IMR-90 (cell line): ENCODE results near the gene KIF21A. TPM values are rescaled to one million over a fixed set of nuclear protein-coding genes. Genes with fewer than 3 reads are reported as not detected.

ENCODE experiments used
- ATAC-seq: fragments of 200-7000 bp; cut with Tn5 transposase; 2 replicates; pipeline ENCODE4 v1.9.1; 2020; ENCODE audit warnings: low read depth, mild to moderate bottlenecking, moderate library complexity
- BruUV-seq: library from RNA; stranded (reverse); fragments of 400-500 nt; replicated peaks from 2 replicates; lab custom pipeline; 2021; lab: Mats Ljungman, UMichigan
- CTCF ChIA-PET: fragments of 300-600 bp; formaldehyde crosslinking; extraction: SDS; loops from one replicate; lab custom pipeline; 2021; ENCODE audit warnings: antibody characterized with exemption; lab: Yijun Ruan, JAX
- POLR2A ChIA-PET: fragments of 300-600 bp; sonication (Branson Sonifier 250); formaldehyde crosslinking; loops from one replicate; lab custom pipeline; 2022; ENCODE audit warnings: antibody characterized with exemption; ENCODE audit not compliant: unreplicated experiment; lab: Charles Lee
- DNase-seq: peaks from one replicate; pipeline ENCODE4 v3.0.0; 2013
- H2AFZ ChIP-seq: replicated peaks from 2 replicates; pipeline ENCODE3; 2013; ENCODE audit warnings: low read length, mild to moderate bottlenecking; ENCODE audit not compliant: poor library complexity
- H2AK5ac ChIP-seq: 2 replicates; pipeline ENCODE4 v1.6.1; 2013; ENCODE audit warnings: low read depth, low read length, inconsistent platforms
- H2AK9ac ChIP-seq: replicated peaks from 2 replicates; pipeline ENCODE3; 2013; ENCODE audit warnings: mild to moderate bottlenecking, low read depth, low read length, moderate library complexity; ENCODE audit not compliant: poor library complexity
- H2BK120ac ChIP-seq: 2 replicates; pipeline ENCODE4 v1.6.1; 2013; ENCODE audit warnings: low read depth, low read length, inconsistent platforms
- H2BK15ac ChIP-seq: 3 replicates; pipeline ENCODE4 v1.6.1; 2013; ENCODE audit warnings: low read depth, low read length, inconsistent platforms
- H2BK20ac ChIP-seq: 2 replicates; pipeline ENCODE4 v1.6.1; 2013; ENCODE audit warnings: low read depth, mild to moderate bottlenecking, inconsistent platforms, low read length, moderate library complexity
- H2BK5ac ChIP-seq: 2 replicates; pipeline ENCODE4 v1.6.1; 2013; ENCODE audit warnings: mild to moderate bottlenecking, low read depth, low read length, inconsistent platforms; ENCODE audit not compliant: poor library complexity, severe bottlenecking
- H3K14ac ChIP-seq: replicated peaks from 2 replicates; pipeline ENCODE4 v1.6.1; 2013; ENCODE audit warnings: low read depth, low read length, inconsistent platforms
- H3K18ac ChIP-seq: 2 replicates; pipeline ENCODE4 v1.6.1; 2013; ENCODE audit warnings: low read depth, low read length, control low read depth
- H3K23ac ChIP-seq: 2 replicates; pipeline ENCODE4 v1.6.1; 2013; ENCODE audit warnings: low read depth, low read length, inconsistent platforms
- H3K27ac ChIP-seq: 2 replicates; pipeline ENCODE4 v1.5.1; 2013; ENCODE audit warnings: mild to moderate bottlenecking, control low read depth, low read length; ENCODE audit not compliant: insufficient read depth
- H3K27me3 ChIP-seq: 2 replicates; pipeline ENCODE4 v1.6.1; 2013; ENCODE audit warnings: low read length; ENCODE audit not compliant: control insufficient read depth, insufficient read depth
- H3K36me3 ChIP-seq: 2 replicates; pipeline ENCODE4 v1.6.1; 2013; ENCODE audit warnings: low read length, mixed read lengths; ENCODE audit not compliant: control insufficient read depth, insufficient read depth
- H3K4ac ChIP-seq: 2 replicates; pipeline ENCODE4 v1.6.1; 2013; ENCODE audit warnings: low read depth, low read length, inconsistent platforms
- H3K4me1 ChIP-seq: 2 replicates; pipeline ENCODE4 v1.6.1; 2013; ENCODE audit warnings: low read length, mixed read lengths; ENCODE audit not compliant: control insufficient read depth, insufficient read depth
- H3K4me2 ChIP-seq: 2 replicates; pipeline ENCODE4 v1.6.1; 2013; ENCODE audit warnings: low read depth, mild to moderate bottlenecking, control low read depth, low read length, moderate library complexity
- H3K4me3 ChIP-seq: 2 replicates; pipeline ENCODE4 v1.5.1; 2013; ENCODE audit warnings: low read depth, mild to moderate bottlenecking, control low read depth, low read length, moderate library complexity; ENCODE audit not compliant: insufficient read depth
- H3K56ac ChIP-seq: 2 replicates; pipeline ENCODE4 v1.6.1; 2013; ENCODE audit warnings: low read length, inconsistent platforms; ENCODE audit not compliant: insufficient read depth; ENCODE audit errors: extremely low read depth
- H3K79me1 ChIP-seq, 2 experiments: 2 replicates each; pipeline ENCODE4 v1.6.1; 2013; ENCODE audit warnings: low read length in 2 of 2, inconsistent platforms in 1 of 2, low read depth in 1 of 2
- H3K9ac ChIP-seq: 2 replicates; pipeline ENCODE4 v1.6.1; 2013; ENCODE audit warnings: low read depth, low read length, control low read depth
- H3K9me1 ChIP-seq: 2 replicates; pipeline ENCODE4 v1.6.1; 2013; ENCODE audit warnings: low read length, inconsistent platforms; ENCODE audit not compliant: insufficient read depth
- H3K9me3 ChIP-seq: 2 replicates; pipeline ENCODE4 v1.6.1; 2013; ENCODE audit warnings: low read length; ENCODE audit not compliant: control insufficient read depth, insufficient read depth
- H4K20me1 ChIP-seq: 2 replicates; pipeline ENCODE4 v1.6.1; 2013; ENCODE audit warnings: low read length, inconsistent platforms; ENCODE audit not compliant: insufficient read depth
- H4K5ac ChIP-seq: 2 replicates; pipeline ENCODE4 v1.6.1; 2013; ENCODE audit warnings: mild to moderate bottlenecking, low read depth, low read length, control low read depth
- H4K8ac ChIP-seq, 2 experiments: 2 replicates each; pipeline ENCODE4 v1.6.1; 2013; ENCODE audit warnings: low read depth in 2 of 2, low read length in 2 of 2, control low read depth in 1 of 2, inconsistent platforms in 1 of 2
- H4K91ac ChIP-seq: 2 replicates; pipeline ENCODE4 v1.6.1; 2013; ENCODE audit warnings: low read depth, low read length, inconsistent platforms; ENCODE audit not compliant: insufficient read depth
- BHLHE40 ChIP-seq: fragments of 150-350 bp; IDR thresholded peaks from 2 replicates; pipeline ENCODE4 v1.6.1; 2016; ENCODE audit warnings: mild to moderate bottlenecking, low read depth, low read length
- CHD1 ChIP-seq: IDR thresholded peaks from 2 replicates; pipeline ENCODE4 v1.6.1; 2012; ENCODE audit warnings: low read depth, low read length, improper control_type of control experiment
- ELK1 ChIP-seq: fragments of 150-350 bp; IDR thresholded peaks from 2 replicates; pipeline ENCODE4 v1.6.1; 2016; ENCODE audit warnings: low read depth, mild to moderate bottlenecking, low read length, moderate library complexity, borderline replicate concordance
- FOS ChIP-seq: fragments of 150-350 bp; IDR thresholded peaks from 2 replicates; pipeline ENCODE4 v1.6.1; 2016; ENCODE audit warnings: low read depth, low read length
- MXI1 ChIP-seq: IDR thresholded peaks from 2 replicates; pipeline ENCODE4 v1.6.1; 2012; ENCODE audit warnings: low read depth, mild to moderate bottlenecking, low read length, moderate library complexity, borderline replicate concordance
- NFE2L2 ChIP-seq: fragments of 150-350 bp; IDR thresholded peaks from 2 replicates; pipeline ENCODE4 v1.6.1; 2016; ENCODE audit warnings: low read depth, mild to moderate bottlenecking, low read length
- POLR2A ChIP-seq: IDR thresholded peaks from 2 replicates; pipeline ENCODE4 v1.6.1; 2012; ENCODE audit warnings: mild to moderate bottlenecking, low read depth, low read length
- RCOR1 ChIP-seq: IDR thresholded peaks from 2 replicates; pipeline ENCODE4 v1.6.1; 2012; ENCODE audit warnings: mild to moderate bottlenecking, low read length, improper control_type of control experiment; ENCODE audit not compliant: insufficient replicate concordance
- SMC3 ChIP-seq: fragments of 150-350 bp; IDR thresholded peaks from 2 replicates; pipeline ENCODE4 v1.6.1; 2016; ENCODE audit warnings: low read depth, mild to moderate bottlenecking, antibody characterized with exemption, low read length, moderate library complexity
- USF2 ChIP-seq: fragments of 150-350 bp; IDR thresholded peaks from 2 replicates; pipeline ENCODE4 v1.6.1; 2017; ENCODE audit warnings: mild to moderate bottlenecking, antibody characterized with exemption, low read length, low read depth
- dilution Hi-C: fragments of 300-500 bp; cut with HindIII; formaldehyde crosslinking; loops from one replicate; pipeline ENCODE4 v1.14.3; 2018; ENCODE audit warnings: low sequenced_read_pairs; ENCODE audit not compliant: unreplicated experiment
- in situ Hi-C: fragments of 300-500 bp; cut with MboI; formaldehyde crosslinking; loops from 3 replicates; pipeline ENCODE4 v1.14.3; 2019; ENCODE audit warnings: low sequenced_read_pairs, inconsistent platforms, mixed read lengths
- intact Hi-C: fragments of 100-400 bp; cut with micrococcal nuclease; formaldehyde crosslinking; loops from 2 replicates; pipeline ENCODE4 v1.10.0; 2022
- polyA plus RNA-seq, 3 experiments: library from polyadenylated mRNA; depleted of rRNA; stranded (reverse); fragments of >200 nt; gene quantifications; 2 replicates each; pipeline ENCODE4 v1.2.3, GENCODE V29; 2012; ENCODE audit warnings: low replicate concordance in 1 of 3
- total RNA-seq: library from RNA; depleted of rRNA; stranded (reverse); fragments of >200 nt; gene quantifications from 2 replicates; pipeline ENCODE4 v1.2.3, GENCODE V29; 2012
- TF ChIP-seq, protein P1 (sequence below): conservative IDR thresholded peaks from 2 replicates; pipeline ENCODE4 v1.5.1; 2012; ENCODE audit warnings: mild to moderate bottlenecking, low read depth, low read length, improper control_type of control experiment

The KIF21A gene
- total and polyA plus RNA-seq, 2 of the 4 experiments (the other 2 are of a cell fraction) = 0.38 to 1.1 TPM

DNA sequence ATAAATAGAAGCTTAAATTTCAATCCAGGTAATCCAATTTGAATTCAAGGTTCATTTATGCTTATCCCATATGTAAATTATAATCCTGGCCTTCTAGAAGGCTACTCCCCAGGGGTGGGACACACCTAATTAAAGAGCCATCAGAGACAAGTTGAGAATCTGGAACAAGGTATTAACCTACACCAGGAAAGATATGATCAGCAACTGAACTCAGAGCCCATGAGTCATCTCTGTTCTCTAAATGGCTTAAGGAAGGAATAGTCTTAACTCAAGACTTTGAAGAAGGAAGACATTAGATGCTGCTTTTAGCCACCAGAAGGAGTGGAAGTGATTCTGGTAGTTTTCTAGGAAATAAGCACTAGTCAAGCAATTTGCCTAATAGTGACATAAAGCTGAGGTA lies 88.0 kb downstream of the KIF21A start:
- Histone ChIP-seq H2BK5ac (no peak overlapping the region), H3K18ac (no peak overlapping the region), H2BK20ac (no peak overlapping the region), H2BK120ac (no peak overlapping the region), H3K27me3 (no peaks in the 10 kb centered on the region), H3K36me3 (no peaks in the 10 kb centered on the region), H3K9me3 (no peaks in the 10 kb centered on the region), H3K4ac (no peak overlapping the region), H3K9me1 (no peaks in the 10 kb centered on the region), H3K9ac (no peak overlapping the region), H3K4me2 (no peak overlapping the region), H4K5ac (no peak overlapping the region), H3K79me1 (no peaks in the 10 kb centered on the region), H2AK9ac (no peak overlapping the region), H3K4me1 (no peaks in the 10 kb centered on the region), H4K20me1 (no peaks in the 10 kb centered on the region), H2AFZ (no peak overlapping the region), H2BK15ac (no peak overlapping the region), H3K27ac (no peak overlapping the region), H3K14ac (no peak overlapping the region), H4K8ac (no peak overlapping the region), H3K56ac (no peak overlapping the region), H3K23ac (no peak overlapping the region), H4K91ac (no peak overlapping the region), H3K4me3 (no peak overlapping the region), H2AK5ac (no peak overlapping the region)
- ChIA-PET POLR2A (no interaction called here), CTCF (no interaction called here)
- in situ Hi-C loops (no loop called here), dilution Hi-C loops (no loop called here), intact Hi-C loops (no loop called here)
- ATAC-seq (no peak), DNase-seq (no peak)
- BruUV-seq = no TSS peak
- TF ChIP-seq NFE2L2 (no peak), USF2 (no peak), POLR2A (no peak), ELK1 (no peak), CHD1 (no peak), RCOR1 (no peak), BHLHE40 (no peak), SMC3 (no peak), MXI1 (no peak), FOS (no peak)
- TF ChIP-seq, protein P1, sequence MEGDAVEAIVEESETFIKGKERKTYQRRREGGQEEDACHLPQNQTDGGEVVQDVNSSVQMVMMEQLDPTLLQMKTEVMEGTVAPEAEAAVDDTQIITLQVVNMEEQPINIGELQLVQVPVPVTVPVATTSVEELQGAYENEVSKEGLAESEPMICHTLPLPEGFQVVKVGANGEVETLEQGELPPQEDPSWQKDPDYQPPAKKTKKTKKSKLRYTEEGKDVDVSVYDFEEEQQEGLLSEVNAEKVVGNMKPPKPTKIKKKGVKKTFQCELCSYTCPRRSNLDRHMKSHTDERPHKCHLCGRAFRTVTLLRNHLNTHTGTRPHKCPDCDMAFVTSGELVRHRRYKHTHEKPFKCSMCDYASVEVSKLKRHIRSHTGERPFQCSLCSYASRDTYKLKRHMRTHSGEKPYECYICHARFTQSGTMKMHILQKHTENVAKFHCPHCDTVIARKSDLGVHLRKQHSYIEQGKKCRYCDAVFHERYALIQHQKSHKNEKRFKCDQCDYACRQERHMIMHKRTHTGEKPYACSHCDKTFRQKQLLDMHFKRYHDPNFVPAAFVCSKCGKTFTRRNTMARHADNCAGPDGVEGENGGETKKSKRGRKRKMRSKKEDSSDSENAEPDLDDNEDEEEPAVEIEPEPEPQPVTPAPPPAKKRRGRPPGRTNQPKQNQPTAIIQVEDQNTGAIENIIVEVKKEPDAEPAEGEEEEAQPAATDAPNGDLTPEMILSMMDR = no peak
